Thoracic aorta endothelial cell (primary cell): Measurements from ENCODE around the gene LDHAL6A. TPM values are rescaled to one million over a fixed set of nuclear protein-coding genes. Genes with fewer than 3 reads are reported as not detected.

ENCODE experiments used
- total RNA-seq: library from RNA; depleted of rRNA; stranded (reverse); fragments of >200 nt; gene quantifications from 2 replicates; pipeline ENCODE4 v1.2.3, GENCODE V29; 2012

Gene LDHAL6A
- total RNA-seq = not detected in 2 replicates

DNA sequence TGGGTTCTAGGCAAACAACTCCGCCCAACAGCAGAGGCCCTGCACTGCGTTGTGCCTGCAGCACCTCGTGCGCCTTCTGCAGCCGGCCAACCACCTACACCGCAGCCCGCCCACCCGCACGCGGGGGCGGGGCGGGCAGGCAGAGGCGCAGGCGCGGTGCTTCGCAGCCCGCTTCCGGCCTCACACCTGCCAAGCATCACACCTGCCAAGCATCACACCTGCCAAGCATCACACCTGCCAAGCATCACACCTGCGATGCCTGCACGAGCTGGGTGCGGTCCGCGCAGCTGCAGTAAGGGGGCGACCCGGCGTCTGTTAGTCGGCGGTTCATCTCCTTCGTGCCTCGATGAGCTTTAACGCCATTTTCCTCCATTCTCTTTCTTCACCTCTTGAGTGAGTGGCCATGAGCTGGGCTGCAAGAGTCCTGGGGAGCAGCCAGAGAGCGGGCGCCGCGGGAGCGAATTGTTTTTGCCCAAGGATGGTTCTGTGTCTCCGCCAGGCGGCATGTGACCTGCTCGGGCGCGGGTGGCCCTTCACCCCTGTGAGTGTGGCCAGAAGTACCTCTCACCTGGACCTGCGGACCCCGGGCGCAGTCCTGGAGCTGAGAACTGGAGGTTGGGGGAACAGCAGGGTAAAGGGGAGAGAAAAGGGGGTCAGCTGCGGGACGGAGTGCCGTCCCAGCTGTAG is at the start of gene LDHAL6A:
Gene LDHAL6A, plus strand, starts transcription at position 171 of the 687 bp plus-strand sequence. CDS start 825 bp downstream, outside the sequence.

DNA sequence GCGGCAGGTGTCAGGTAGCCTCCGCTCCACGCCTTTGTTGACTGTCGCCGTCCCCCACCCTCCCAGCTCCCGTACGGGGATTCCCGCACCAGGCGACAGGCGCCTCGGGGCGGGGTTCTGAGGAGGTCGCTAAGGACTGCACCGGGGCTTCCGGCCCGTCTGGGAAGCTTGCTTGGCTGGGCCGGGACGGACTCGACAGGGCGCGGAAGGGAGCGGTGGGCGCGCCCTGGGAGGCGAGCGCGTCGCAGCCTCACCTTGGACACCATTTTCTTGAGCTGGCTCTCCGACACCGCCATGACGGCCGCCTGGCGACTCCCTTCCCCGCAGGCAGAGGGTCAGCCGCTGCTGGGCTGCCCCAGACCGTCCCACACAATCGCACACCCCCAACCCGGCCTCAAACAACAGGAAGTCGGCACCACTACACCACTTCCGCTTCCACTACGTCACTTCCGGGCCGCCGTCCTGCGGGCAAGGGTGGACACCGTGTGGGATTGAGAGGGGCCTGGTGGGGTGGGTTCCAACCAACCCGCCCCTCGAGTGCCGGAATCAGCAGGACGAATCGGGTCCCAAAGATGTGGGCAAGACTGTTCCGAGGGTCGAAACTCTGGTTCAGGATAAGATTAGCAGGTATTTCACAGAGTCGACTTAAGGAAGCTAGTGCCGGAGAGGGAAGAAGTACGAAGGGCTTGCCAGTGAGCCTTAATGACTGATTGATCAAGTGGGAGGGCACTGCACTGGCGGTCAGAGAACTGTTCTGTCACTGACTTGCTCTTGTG is 71.1 kb downstream of the LDHAL6A start, which contains the start of gene TSG101:
Gene TSG101, minus strand, starts transcription at position 422 of the 776 bp plus-strand sequence. Its CDS starts 126 bp downstream, at position 296.

Other genes starting within 250 kb of the LDHAL6A start
- not detected in 2 replicates for gene SAA4, start 219.1 kb upstream of the LDHAL6A start, total RNA-seq
- not detected in 2 replicates for gene SAA2, start 207.2 kb upstream of the LDHAL6A start, total RNA-seq
- gene SAA1, start 189.6 kb upstream of the LDHAL6A start, total RNA-seq = not detected in 2 replicates
- gene HPS5, start 133.7 kb upstream of the LDHAL6A start, total RNA-seq = 28.9 and 37.4 TPM in 2 replicates
- gene GTF2H1, start 133.3 kb upstream of the LDHAL6A start, total RNA-seq = 84.8 and 90.4 TPM in 2 replicates
- 1,360 and 1,436 TPM in 2 replicates for gene LDHA, start 61.3 kb upstream of the LDHAL6A start, total RNA-seq
- gene LDHC, start 43.5 kb upstream of the LDHAL6A start, total RNA-seq = 0.27 TPM in 1 of 2 replicates, not detected in the other
- gene TSG101, start 71.1 kb downstream of the LDHAL6A start, total RNA-seq = 44.4 and 63.1 TPM in 2 replicates
- 33.0 and 34.2 TPM in 2 replicates for gene UEVLD, start 132.9 kb downstream of the LDHAL6A start, total RNA-seq
- 0.13 and 0.65 TPM in 2 replicates for gene MISFA, start 143.9 kb downstream of the LDHAL6A start, total RNA-seq
- gene SPTY2D1, start 178.5 kb downstream of the LDHAL6A start, total RNA-seq = 22.6 and 25.3 TPM in 2 replicates
- gene TMEM86A, start 242.9 kb downstream of the LDHAL6A start, total RNA-seq = 0.79 and 1.2 TPM in 2 replicates